Limb (tissue), 2 donors: Measurements from ENCODE around the gene PRKAR1B.

Experiments used
- DNase-seq, 2 donors: peaks; one replicate each; pipeline ENCODE4 v3.0.0-alpha.2; 2016; ENCODE audit errors: extremely low spot score in 2 of 2

PRKAR1B gene

DNA sequence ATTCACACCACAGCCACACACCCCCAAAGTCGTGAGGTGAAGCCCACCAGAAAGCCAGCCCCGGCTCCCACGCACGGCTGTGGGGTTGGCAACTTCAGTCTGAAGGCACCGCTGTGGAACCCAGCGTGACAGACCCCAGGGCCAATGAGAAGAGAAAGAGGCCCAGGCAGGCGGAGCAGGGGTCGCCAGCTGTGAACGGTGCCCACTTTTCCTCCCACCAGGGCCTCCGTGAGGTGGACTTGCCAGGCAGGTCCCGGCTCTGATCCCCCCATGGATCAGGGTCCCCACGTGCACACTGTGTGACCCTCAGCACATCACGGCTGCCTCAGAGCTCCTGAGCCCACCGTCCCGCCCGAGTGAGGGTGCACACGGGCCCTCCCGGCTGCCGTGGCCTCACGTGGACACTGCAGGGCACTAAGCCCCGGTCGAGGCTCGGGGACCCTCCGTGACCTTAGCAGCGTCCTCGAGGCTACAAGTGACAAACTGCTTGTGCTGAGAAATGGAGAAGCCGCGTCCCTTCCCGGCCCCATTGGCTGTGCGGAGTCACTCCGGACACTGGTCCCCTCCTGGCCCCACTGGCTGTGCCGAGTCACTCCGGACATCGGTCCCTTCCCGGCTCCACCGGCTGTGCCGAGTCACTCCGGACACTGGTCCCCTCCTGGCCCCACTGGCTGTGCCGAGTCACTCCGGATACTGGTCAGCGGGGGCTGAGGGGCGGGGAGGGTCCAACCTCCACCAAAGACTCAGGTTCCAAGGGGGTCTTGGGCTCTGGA is 135.0 kb downstream of the PRKAR1B start:
- DNase-seq: no peak

DNA sequence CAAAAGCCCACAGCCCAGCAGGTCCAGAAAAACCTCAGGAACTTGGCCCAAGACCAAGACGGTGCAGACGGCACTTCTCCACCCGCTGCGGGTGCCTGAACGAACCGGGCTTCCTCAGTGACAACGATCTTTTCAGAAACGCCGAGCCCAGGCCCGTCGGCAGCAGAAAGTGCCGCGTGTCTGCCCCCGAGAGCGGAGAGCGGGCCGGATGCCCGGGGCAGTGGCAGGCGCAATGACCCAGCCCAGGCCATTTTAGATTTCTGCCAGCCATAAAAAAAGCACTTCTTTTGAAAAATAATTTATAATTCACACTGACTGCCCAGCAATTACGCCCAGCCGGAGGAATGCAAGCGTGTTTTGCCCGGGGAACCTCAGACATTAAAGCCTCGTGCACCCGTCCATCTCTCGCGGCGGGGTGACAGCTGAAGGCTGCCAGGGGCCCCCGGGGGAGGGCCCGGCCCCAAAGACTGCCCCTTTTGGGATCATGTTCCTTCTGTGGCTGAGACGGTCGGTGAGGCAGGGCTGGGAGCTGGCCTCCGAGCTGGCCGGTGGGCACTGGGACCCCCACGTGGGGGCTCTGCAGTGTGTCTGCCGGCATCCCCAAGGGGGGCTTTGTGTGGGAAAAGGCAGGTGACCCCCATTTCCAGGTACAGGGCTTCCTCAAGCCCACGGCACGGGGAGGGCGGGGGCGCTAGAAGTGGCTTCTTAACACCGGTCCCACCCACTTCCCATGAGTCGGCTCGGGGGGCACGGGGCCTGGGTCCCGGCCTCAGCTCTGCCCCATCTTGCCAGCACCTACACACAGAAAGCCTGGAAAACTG is 136.1 kb downstream of the PRKAR1B start:
- DNase-seq: peak in 1 of 2 donors; percentile 61

DNA sequence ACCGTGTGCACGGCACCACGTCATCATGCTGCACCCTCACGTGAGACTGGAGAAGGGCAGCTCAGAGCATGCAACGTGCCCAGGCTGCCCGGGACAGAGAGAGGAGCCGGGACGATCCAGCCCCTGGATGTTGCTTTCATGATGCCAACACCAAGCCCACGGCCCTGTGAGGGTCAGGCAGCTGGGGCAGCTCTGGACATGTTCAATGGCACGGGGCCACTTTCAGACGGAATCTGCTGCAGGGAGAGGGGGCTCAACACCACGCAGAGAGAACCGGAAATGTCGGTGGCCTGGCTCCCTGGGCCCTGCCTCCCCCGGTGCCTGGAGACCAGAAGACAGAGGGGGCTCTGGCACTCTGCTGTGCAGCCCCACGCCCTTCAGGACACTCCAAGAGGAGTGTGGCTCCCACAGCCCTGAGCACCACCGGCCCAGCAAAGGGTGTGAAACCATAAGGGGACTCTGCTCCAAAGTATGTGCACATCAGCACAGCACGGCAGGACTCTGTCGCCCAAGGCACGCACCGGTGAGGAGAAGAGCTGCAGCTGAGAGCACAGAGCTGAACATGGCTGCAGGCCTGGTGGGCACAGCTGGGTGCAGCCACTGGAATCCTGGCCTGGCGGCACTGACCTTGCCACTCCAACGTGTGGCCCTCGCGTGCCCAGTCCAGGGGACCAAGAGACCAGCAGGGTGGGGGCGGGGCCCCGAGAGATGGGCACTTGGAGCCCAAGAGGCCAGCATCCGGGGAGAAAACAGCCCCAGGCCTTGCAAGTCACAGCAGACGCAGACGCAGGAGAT is 137.1 kb downstream of the PRKAR1B start:
- no peak for DNase-seq

DNA sequence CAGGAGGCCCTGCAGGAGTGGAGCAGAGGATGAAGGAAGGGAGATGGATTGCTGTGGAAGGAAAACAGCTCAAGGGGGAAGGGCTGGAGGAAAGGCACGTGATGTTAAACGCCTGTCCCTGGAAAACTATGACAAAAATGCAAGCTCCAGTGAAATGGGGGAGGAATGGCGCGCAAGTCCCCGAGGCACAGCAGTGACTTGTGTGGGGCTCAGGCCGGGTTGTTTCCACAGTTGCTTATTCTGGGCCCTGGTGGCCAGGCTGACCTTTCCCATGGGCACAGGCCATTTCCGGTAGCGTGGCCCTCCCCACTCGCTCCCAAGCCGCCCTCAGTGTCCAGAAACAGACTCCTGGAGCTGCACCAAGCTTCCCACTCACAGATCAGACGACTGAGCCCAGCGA is 139.3 kb downstream of the PRKAR1B start:
- no peak for DNase-seq

DNA sequence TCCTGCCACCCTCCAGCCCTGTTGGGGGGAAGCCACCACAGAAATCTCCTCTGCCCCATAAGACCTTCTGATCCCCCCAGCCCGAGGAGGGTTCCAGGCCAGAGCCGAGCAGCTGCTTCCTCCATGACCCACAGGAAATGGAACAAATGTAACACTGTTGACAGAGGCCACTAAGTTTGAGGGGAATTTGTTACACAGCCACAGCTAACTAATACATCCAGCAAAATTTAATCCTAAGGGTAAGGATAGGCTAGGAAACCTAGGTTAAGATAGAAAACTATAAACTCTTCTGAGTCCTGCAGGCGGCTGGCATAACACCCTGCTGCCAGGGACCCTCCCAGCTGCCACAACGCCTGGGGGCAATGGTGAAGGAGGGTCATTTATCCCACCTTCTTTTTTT is 140.6 kb downstream of the PRKAR1B start:
- no peak for DNase-seq

DNA sequence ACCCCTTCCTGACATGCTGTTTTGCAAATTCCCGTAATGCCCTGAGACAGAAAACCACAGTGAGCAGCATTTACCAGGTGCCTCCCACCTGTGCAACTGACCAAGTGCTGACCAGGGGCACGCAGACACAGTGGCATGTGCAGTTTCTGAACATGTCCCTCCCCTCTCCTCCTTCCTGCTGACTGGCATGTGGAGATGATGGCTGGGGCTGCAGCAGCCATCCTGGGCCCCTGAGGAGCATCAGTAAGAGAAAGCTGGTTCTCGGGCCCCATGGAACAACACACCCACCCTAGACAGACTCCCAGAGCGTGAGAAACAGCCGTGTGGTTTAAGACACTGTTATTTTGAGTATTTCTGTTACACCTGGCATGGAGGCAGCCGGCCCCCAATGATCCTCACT is 141.2 kb downstream of the PRKAR1B start:
- no peak for DNase-seq

DNA sequence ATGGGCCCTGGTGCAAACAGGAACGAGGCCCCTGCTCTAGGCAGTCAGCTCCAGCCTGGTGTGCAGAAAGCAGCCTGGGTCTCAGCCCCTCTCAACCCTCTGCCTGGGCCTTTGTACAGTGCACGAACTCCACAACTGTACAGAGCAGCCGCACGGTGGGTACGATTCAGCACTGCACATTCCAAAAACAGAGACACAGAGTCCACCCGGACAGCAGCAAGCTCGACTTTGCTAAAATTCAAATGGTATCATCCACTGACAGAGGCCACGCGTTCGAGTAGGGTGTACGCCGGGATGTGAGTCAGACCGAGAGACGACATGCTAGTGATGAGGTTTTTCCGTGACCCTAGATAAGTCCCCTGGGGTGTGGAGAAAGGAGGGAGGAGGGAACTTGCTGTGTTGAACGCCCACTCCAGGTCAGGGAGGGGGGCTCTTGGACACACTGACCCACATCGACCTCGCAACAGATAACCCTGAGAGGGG is 141.8 kb downstream of the PRKAR1B start:
- no peak for DNase-seq

DNA sequence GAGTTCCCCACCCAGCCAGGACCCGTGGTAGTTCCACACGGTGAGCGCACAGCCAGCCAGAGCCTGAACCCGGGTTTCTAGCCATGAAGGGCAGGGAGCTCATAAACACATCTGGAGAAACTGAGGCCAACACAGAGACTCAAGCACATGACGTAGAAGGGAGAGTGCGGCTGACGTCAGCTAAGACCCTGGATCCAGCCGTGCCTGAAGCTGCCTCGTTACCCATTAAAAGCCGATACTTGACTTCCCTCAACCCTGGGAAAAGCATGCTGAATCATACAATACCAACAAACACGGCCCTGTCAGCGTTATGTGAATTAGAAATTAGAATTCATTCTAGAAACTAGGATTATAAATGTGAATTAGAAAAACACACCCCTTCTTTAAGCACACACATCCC is 142.3 kb downstream of the PRKAR1B start:
- no peak for DNase-seq

DNA sequence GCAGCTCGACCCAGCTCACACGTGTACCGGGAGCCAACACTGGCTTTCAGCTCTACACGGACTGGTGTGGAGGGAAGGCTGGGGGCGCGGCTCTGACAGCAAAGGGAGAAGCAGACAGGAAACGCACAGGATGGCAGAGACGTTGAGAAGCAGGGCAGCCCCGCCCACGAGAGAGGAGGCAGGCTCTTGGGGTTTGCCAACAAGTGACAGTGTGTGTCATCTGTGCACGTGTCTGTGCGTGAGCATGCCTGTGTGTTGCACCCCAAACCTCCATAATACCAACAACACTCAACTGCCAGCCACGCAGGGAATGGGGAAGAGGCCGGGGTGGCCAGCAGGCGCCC is 143.0 kb downstream of the PRKAR1B start:
- no peak for DNase-seq

DNA sequence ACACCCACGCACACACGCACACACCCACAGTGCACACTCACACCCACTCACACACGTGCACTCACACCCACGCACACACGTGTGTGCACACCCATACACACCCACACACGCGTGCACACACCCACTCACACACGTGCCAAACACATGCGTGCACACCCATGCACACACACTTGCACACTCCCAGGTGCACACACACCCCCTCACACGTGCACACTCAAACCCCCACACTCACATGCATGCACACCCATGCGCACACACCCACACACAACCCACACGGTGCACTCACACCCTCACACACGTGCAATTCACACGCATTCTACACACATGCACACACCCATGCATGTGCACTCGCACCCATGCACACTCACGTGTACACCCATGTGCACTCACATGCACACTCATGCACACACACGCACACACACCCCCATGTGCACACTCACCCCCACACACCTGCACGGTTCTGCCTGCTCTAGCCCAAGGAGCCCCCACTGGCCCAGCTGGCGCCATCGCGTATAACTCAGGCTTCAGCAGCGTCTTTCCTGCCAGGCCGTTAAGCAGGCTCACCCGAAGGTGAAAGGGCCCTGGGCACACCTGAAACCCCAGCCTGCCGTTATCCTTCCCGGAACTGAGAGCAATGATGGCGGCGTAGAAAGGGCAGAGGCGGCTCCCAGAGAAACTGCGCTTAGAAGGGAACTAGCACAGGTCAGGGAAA is 143.5 kb downstream of the PRKAR1B start:
- no peak for DNase-seq

DNA sequence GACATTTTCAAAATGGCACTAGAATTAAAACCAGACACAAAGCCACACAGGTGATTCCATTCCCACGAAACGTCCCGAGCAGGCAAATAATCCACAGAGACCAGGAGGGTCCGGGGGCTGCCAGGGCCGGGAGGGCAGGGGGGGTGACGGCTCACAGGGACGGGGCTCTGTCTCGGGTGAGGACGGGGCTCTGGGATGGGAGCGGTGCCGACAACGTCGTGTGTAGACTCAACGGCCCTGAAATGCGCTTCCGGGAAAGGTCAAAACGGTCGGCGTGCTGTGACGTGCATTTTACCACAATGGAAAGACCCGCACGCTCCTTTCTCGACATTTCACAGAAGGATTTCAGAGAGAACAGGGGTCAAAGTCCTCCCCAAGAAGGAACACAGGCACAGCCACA is 144.2 kb downstream of the PRKAR1B start:
- no peak for DNase-seq

DNA sequence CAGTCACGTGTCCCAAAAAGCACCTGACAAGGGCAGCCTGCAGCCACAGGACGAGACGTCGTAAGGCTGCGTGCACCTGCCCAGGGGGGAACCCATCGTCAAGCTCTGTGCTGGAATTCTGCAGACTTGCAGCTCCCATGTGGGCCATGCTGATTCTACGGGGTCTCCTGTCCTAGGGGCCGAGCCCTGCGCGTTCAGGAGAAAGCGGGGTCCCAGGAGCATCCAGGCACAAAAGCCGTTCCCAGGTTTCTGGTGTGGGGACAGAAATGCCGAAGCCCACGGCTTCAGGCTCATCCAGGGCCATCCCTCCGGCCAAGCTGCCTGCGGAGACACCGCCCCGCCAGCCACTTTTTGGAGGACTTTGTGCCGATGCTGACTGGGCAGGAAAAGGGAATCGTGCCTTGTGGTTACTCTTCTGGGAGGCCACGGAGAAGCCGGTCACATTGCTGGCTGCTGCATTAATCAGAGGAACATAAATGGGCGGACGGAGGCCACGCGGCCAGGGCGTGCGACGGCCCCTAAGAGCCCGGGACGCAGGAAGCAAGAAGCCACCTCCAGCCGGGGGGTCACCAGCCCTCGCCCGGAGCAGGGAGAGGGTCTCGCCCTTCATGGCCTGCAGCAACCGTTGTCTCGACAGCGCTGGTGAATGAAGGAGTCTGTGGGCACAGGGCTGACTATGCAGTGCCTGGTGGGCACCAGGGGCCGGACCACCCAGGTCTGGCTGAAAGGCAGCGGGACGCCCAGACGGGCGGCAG is 144.8 kb downstream of the PRKAR1B start:
- DNase-seq: no peak

DNA sequence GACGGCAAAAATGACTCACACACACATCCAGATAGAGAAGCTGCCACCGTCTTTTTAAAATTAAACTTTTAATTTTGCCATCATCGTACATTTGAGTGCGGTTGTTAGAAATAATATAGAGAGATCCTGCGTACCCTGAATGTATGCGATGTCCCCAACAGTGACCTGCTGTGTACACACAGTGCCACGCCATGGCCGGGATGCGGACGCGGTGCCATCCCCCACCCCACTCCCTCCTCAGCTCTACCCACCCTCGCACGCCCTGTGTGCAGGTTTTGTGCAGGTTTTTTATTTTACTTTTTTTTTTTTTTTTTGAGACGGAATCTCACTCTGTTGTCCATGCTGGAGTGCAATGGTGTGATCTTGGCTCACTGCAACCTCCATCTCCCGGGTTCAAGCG is 148.7 kb downstream of the PRKAR1B start:
- DNase-seq: no peak

DNA sequence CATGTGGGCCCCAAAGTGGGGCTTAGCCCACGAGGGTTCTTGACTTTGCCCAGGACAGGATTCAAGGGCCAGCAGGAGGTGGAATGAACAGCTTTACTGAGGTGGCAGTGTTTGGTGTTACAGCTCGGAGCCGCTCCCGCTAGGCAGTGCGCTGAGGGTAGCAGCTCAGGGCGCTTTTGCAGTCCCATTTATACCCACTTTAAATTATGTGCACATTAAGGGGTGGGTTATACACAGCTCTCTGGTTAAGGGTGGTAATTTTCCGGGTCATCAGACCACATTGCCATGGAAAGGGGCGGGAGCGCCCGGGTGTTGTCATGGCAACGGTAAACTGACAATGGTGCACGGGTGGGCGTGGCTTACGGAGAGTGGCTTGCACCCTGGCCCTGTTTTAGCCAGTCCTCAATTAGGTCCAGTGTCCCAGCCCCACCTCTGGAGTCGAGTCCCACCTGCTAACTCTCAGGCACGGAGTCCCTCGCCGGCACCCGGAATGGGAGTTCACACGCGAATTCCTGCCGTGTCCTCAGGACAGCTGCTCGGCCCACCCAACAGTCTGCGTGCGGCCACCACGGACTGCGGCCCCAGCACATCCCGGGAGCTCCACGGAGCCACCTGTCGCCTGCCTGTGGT is 149.2 kb downstream of the PRKAR1B start:
- no peak for DNase-seq

DNA sequence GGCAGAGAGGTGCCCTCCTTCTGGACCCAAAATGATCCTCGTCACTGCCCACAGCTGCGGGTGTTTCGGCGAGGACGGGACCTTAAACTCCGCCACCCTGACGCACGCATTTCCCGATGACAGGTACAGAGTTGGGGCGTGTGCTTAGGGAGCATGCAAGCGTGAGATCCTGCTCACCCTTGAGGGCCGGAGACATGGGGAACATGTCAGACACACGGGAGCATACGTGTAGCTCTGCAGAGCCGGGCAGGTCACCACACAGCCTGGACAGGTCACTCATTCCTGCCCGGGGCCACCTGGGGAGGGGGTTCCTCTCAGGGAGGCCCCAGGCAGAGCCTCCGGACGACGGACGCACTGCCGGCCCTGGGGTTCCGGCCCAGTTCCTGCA is 149.8 kb downstream of the PRKAR1B start:
- DNase-seq: no peak

DNA sequence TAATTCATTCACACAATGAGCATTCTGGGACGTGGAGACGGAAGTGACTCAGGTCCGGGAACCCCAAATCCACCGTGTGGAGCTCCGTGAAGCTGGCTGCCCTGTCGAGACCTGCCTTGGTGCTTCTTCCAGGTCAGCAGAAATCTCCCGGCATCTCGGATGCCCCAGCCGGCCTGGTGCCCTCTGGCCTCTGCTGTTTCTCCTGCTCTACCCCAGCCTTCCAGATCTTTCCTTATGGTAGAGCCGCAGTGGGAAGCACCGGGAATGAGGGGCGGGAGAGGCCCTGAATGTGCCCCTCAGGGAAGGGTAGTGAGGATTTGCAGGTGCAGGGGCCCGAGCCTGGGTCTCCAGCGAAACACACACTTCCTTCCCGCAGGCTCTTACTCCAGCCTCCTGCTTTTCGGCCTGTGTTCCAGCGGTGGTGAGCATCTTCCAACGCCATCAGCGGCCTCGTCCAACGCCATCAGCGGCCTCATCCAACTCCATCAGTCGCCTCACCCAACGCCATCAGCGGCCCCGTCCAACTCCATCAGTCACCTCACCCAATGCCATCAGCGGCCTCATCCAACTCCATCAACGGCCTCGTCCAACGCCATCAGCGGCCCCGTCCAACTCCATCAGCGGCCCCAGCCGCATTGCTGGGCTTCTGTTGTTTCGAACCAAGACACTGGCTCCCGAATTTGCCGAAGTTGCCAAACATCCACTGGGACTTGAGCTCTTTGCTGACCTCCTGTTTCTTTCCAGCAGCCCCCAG is 150.4 kb downstream of the PRKAR1B start:
- no peak for DNase-seq

DNA sequence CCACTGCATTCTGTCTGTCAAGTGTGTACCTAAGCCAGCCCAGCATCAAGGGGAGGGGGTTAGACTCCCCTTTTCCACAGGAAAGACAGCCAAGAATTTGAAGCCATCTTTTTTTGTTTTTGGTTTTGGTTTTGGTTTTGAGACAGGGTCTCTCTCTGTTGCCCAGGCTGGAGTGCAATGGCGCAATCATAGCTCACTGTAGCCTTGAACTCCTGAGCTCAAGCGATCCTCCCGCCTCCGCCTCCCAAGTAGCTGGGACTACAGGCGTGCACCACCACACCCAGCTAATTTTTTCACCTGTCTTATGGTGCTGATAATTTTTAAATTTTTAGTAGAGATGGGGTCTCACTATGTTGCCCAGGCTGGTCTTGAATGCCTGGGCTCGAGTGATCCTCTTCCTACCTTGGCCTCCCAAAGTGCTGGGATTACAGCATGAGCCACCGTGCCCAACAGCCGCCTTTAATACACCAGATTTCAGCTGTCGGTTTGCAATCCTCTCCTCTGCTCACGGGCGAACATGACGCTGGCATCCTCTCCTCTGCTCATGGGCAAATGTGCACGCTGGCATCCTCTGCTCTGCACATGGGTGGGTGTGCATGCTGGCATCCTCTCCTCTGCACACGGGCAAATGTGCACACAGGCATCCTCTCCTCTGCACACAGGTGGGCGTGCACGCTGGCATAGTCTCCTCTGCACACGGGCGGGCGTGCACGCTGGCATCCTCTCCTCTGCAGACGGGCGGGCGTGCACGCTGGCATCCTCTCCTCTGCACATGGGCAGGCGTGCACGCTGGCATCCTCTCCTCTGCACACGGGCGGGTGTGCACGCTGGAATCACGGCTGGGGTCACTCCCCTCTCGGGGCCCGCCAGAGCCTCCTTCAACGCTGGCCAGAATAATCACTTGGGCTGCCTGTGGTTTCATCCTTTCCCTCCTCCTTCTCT is 151.4 kb downstream of the PRKAR1B start:
- DNase-seq: no peak

DNA sequence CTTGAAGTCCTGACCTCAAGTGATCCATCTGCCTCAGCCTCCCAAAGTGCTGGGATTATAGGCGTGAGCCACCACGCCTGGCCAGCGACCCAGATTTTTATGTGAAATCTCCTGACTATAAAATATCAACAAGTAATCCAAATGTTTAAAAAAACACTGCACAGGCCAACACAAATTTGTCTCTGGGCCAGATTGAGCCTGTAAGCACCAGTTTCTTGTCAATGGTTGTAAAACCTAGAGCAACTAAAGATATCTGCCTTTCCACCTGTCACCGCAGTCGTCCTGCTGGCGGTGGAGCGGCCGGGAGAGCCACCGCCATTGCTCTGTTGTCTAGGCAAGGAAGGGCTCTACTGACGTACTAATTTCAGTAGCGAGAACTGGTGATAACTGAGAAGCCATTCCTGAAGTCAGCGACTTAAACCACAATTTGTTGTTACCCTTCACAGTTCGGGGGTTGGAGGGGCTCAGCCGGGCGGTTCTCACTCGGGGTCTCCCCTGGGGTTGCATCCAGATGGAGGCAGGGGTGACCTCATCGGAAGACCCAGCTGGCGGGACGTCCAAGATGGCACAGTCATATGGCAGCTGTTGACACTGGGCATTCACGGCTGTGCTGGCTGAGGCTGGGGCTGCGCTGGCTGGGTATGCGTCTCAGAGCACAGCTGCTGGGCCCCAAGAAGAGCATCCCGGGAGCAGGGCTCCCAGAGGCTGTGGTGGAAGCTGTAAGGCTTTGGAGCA is 152.3 kb downstream of the PRKAR1B start:
- DNase-seq: no peak
